GM10266 (cell line): ENCODE measurements around the gene HOMER2.

ENCODE experiments used
- DNase-seq: peaks from one replicate; pipeline ENCODE4 v3.0.0; 2012; ENCODE audit errors: extremely low spot score
- TF ChIP-seq, protein P1 (sequence below): IDR thresholded peaks from 2 replicates; pipeline ENCODE4 v1.5.1; 2012; ENCODE audit warnings: mild to moderate bottlenecking, low read depth; ENCODE audit not compliant: control insufficient read depth, insufficient read depth; ENCODE audit errors: missing control alignments

Gene HOMER2

DNA sequence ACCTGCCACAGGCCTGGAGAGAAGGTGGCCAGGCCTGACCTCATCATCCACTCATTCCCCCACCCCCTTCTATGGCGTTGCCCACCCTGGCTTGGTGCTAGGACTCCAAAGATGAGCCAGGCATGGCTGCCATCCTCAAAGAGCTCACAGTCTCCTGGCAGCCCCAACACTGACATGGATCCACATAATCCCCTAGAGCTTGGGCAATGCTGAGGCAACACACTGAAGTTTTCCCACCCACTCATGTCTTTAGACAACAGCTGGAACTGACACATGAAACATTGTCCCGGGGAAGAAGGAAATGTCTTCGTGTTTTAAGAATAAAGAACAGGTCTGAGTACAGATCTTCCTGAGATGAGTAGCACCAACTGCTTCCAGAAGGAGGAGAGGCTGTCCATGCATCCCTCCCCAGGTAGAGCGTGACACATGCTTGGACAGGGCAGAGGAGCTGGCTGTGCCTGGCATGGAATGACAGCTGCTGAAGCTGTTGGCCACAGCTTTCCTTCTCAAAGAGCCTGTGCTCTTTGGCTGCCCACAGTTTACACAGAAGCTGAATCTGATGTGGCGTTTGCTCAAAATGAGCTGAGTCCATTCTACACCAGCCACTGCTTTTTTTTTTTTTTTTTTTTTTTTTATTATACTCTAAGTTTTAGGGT, 70.1 kb downstream of the HOMER2 start:
- TF ChIP-seq, protein P1, sequence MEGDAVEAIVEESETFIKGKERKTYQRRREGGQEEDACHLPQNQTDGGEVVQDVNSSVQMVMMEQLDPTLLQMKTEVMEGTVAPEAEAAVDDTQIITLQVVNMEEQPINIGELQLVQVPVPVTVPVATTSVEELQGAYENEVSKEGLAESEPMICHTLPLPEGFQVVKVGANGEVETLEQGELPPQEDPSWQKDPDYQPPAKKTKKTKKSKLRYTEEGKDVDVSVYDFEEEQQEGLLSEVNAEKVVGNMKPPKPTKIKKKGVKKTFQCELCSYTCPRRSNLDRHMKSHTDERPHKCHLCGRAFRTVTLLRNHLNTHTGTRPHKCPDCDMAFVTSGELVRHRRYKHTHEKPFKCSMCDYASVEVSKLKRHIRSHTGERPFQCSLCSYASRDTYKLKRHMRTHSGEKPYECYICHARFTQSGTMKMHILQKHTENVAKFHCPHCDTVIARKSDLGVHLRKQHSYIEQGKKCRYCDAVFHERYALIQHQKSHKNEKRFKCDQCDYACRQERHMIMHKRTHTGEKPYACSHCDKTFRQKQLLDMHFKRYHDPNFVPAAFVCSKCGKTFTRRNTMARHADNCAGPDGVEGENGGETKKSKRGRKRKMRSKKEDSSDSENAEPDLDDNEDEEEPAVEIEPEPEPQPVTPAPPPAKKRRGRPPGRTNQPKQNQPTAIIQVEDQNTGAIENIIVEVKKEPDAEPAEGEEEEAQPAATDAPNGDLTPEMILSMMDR: no peak

GRCh38 chr15:82881747-82882146, 70.8 kb downstream of the HOMER2 start:
- DNase-seq: no peak
- TF ChIP-seq, protein P1: no peak

More for the DNA sequence above, 70.1 kb downstream of the HOMER2 start:
- no peak for DNase-seq

DNA sequence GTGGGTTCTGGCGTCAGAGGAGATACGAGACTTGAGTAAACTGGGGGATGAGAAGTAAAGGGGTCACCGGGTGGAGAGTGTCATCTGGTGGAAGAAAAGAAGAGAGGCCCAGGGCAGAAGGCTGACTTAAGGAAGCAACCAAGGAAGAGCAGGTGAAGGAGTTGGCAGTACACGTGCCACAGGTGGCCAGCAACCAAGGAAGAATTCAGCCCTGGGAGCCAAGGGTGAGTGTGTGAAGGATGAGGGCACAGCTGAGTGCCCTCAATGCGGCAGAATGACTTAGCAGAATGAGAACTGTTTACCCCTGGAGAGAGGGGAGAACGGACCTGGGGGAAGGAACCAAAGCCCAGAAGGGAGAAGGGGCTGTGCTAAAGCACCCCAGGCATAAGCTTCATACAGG, 71.8 kb downstream of the HOMER2 start:
- TF ChIP-seq, protein P1: no peak
- no peak for DNase-seq

GRCh38 chr15:82878325-82878724, 74.2 kb downstream of the HOMER2 start:
- TF ChIP-seq, protein P1: no peak
- no peak for DNase-seq

DNA sequence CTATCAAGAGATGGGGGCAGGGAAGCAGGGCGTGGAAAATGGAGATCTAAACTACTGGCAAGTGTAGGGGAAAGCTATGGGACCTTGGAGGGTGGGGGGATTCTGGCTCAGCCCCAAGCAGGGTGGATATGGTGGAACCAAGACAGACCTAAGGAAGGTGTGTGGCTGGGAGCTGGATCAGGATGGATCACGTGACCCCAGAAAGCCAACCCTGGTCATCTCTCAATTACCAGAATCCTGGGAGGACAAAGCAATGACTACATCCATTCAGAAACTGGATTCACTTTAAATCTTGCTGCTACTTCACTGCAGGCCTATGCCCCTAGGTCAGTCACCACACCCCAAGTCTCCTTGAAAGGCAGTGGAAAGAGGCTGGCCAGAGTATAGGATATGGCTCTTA, 74.7 kb downstream of the HOMER2 start:
- TF ChIP-seq, protein P1: no peak
- DNase-seq: no peak

DNA sequence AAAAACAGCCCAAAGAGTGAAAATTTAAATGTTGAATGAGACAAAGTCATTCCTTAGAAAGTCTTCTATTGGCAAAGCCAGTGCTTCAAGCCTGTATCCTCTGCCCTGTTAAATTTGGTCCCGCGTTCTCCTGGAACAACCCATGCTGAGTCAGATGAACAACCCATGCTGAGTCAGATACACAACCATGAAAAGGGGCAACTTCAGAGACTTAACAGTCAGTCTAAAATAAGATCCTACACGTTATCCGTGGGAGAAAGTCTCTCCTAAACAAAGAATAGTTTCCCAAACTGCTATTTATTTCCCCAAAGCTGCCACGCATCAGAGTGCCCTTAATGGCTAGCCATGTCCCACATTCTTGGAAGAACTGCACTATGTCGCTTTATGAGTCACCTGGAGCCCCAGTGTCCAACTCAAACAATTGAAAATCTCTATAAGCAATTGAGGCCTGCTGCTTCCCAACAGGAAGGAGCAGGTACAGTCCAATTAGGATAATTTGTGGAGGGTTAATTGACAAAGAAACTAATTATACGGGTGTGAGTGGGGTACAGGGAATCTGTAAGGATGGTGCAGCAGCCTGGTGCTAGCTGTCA, 77.0 kb downstream of the HOMER2 start:
- no peak for DNase-seq
- TF ChIP-seq, protein P1: no peak

- no peak for DNase-seq
These were observed 77.6 kb downstream of the HOMER2 start for GRCh38 chr15:82874961-82875360.

More at GRCh38 chr15:82874961-82875360, 77.6 kb downstream of the HOMER2 start:
- TF ChIP-seq, protein P1: no peak
